ENCODE data around the gene MDM2.

DNA sequence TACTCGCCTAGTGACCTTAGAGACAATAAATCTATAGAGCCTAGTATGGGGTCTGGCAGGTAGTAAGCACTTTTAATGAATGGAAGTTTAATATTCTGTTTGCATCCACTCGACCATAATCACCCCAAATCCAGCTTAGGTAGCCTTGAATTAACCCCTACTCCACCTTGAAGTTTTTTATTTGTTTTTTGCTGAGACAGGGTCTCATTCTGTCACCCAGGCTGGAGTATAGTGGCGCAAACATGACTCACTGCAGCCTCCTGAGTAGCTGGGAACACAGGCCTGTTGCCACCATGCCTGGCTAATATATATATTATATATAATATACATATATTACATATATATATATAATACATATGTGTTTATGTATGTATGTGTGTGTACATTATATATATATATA, 38.8 kb downstream of the MDM2 start:
- TF ChIP-seq, protein P1, sequence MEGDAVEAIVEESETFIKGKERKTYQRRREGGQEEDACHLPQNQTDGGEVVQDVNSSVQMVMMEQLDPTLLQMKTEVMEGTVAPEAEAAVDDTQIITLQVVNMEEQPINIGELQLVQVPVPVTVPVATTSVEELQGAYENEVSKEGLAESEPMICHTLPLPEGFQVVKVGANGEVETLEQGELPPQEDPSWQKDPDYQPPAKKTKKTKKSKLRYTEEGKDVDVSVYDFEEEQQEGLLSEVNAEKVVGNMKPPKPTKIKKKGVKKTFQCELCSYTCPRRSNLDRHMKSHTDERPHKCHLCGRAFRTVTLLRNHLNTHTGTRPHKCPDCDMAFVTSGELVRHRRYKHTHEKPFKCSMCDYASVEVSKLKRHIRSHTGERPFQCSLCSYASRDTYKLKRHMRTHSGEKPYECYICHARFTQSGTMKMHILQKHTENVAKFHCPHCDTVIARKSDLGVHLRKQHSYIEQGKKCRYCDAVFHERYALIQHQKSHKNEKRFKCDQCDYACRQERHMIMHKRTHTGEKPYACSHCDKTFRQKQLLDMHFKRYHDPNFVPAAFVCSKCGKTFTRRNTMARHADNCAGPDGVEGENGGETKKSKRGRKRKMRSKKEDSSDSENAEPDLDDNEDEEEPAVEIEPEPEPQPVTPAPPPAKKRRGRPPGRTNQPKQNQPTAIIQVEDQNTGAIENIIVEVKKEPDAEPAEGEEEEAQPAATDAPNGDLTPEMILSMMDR (IDR thresholded peaks at IDR 0.05): no peak
- TF ChIP-seq POLR2AphosphoS5 (IDR thresholded peaks at IDR 0.05) (no peak), EP300 (IDR thresholded peaks at IDR 0.05) (no peak)

All from gastroesophageal sphincter (tissue), 3 donors.